ENCODE data around the gene KCNK6.

The KCNK6 gene

DNA sequence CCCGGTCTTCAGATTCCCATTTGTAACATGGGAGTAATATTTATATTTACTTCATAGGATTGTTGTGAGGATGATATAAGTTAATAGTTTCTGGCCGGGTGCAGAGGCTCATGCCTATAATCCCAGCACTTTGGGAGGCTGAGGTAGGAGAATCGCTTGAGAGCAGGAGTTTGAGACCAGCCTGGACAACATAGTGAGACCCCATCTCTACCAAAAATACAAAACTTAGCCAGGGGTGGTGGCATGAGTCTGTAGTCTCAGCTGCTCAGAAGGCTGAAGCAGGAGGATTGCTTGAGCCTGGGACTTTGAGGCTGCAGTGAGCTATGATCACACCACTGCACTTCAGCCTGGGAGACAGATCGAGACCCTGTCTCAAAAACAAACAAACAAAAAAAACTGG lies 27.2 kb downstream of the KCNK6 start:
- in situ Hi-C loops (cut with MboI; ENCODE audit: low sequenced_read_pairs, unreplicated experiment), result no loop called here
- TF ChIP-seq, protein P1, sequence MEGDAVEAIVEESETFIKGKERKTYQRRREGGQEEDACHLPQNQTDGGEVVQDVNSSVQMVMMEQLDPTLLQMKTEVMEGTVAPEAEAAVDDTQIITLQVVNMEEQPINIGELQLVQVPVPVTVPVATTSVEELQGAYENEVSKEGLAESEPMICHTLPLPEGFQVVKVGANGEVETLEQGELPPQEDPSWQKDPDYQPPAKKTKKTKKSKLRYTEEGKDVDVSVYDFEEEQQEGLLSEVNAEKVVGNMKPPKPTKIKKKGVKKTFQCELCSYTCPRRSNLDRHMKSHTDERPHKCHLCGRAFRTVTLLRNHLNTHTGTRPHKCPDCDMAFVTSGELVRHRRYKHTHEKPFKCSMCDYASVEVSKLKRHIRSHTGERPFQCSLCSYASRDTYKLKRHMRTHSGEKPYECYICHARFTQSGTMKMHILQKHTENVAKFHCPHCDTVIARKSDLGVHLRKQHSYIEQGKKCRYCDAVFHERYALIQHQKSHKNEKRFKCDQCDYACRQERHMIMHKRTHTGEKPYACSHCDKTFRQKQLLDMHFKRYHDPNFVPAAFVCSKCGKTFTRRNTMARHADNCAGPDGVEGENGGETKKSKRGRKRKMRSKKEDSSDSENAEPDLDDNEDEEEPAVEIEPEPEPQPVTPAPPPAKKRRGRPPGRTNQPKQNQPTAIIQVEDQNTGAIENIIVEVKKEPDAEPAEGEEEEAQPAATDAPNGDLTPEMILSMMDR (IDR thresholded peaks at IDR 0.05; ENCODE audit: borderline replicate concordance, control extremely low read depth, extremely low read depth, insufficient read depth, missing control alignments), result no peak
- DNase-seq (ENCODE audit: low spot score), result no peak

DNA sequence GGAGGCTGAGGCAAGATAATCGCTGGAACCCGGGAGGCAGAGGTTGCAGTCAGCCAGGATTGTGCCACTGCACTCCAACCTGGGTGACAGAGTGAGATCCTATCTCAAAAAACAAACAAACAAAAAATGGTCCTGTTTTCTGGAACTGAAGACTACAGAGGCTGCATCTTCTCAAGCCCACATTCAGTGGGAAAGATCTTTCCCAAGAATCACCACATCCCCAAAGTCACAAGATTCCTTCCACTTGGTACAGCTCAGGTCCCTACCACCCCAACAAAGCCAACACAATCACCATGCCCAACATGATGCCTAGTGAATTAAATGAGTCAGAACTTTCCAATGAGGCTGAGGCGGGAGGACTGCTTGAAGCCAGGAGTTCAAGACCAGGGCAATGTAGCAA lies 31.2 kb downstream of the KCNK6 start:
- in situ Hi-C loops (cut with MboI; ENCODE audit: low sequenced_read_pairs, unreplicated experiment), result no loop called here
- TF ChIP-seq, protein P1 (IDR thresholded peaks at IDR 0.05; ENCODE audit: borderline replicate concordance, control extremely low read depth, extremely low read depth, insufficient read depth, missing control alignments), result no peak
- DNase-seq (ENCODE audit: low spot score), result no peak

DNA sequence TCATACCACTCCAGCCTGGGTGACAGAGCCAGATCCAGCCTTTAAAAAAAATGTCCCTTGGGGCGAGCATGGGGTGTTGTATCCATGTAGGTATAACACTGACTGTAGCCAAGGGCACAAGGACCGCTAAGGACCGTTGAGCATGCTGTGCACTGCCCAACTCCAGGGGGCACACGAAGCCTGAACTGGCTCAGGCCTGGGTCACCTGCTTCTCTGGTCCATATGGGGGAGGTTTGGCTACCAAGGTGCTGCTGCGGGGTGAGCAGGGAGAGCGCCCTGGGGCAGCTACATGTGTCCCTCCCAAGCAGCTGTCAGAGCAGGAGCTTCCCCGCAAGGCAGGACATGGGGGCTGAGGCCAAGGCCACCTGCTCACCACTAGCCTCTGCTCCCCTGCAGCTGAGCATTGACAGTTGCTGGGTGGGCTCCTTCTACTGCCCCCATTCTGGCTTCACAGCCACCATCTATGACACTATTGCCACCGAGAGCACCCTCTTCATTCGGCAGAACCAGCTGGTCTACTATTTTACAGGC lies 32.3 kb downstream of the KCNK6 start:
- in situ Hi-C loops (cut with MboI; ENCODE audit: low sequenced_read_pairs, unreplicated experiment), result no loop called here
- TF ChIP-seq, protein P1 (IDR thresholded peaks at IDR 0.05; ENCODE audit: borderline replicate concordance, control extremely low read depth, extremely low read depth, insufficient read depth, missing control alignments), result no peak
- DNase-seq (ENCODE audit: low spot score), result no peak

DNA sequence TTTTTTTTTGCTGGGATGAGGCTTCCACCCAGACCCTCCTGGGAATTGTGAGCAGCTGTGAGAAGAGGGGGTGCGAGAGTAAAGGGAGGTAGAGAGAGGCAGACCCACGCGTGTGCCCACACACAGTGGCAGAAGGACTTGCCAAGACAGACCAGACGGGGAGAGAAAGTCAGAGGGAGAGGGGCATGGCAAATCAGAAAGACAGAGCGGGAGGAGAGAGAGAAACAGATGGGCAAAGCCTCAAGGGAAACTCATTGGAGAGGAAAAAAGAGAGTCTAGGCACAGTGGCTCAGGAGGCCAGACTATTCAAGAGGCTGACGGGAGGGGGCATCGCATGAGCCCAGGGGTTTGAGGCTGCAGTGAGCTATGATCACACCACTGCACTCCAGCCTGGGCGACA lies 33.0 kb downstream of the KCNK6 start:
- DNase-seq (ENCODE audit: low spot score), result no peak
- TF ChIP-seq, protein P1 (IDR thresholded peaks at IDR 0.05; ENCODE audit: borderline replicate concordance, control extremely low read depth, extremely low read depth, insufficient read depth, missing control alignments), result no peak
- in situ Hi-C loops (cut with MboI; ENCODE audit: low sequenced_read_pairs, unreplicated experiment), result no loop called here

DNA sequence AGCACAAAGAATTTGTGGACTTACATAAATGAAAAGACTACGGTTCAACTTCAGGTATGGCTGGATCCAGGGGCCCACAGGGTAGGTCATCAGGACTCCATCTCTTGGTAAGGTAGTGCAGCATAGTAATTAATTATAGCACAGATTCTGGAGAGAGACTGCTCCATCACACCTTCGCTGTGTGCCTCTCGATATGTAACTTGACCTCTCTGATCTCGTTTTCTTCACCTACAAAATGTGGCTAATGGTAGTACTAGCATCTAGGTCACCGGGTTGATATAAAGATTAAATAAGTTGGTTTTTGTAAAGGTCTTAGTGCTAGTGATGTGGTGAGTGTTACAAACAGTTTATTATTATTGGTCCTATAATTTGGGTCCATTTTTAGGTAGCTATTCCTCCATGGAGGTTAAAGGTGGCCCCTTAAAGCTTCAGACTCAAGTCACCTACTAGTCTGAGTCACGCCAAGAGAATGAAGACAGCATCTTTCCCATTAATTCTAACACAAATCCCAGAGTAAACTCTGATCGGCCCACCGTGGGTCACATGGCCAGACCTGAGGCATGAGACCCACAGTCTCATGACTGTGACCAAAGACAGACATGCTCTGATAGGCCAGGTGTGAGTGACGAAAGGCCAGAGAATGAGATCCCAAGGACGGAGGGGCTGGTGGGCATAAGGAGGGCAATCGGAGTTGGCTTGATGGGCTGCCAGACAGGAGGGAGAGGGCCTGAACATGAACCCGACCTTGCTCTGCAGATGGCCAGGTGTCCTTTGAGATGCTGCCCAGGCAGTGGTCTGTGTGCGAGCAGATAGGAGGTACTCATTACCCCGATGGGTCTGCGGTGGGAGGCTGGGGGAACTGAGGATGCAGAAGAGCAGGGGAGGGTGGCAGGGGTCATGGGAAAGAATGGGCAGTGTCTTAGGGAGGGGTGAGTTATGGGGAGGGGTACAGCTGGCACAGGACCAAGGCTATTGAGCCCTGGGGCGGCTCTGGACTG lies 36.4 kb downstream of the KCNK6 start:
- DNase-seq (ENCODE audit: low spot score), result no peak
- TF ChIP-seq, protein P1 (IDR thresholded peaks at IDR 0.05; ENCODE audit: borderline replicate concordance, control extremely low read depth, extremely low read depth, insufficient read depth, missing control alignments), result no peak
- in situ Hi-C loops (cut with MboI; ENCODE audit: low sequenced_read_pairs, unreplicated experiment), result no loop called here

DNA sequence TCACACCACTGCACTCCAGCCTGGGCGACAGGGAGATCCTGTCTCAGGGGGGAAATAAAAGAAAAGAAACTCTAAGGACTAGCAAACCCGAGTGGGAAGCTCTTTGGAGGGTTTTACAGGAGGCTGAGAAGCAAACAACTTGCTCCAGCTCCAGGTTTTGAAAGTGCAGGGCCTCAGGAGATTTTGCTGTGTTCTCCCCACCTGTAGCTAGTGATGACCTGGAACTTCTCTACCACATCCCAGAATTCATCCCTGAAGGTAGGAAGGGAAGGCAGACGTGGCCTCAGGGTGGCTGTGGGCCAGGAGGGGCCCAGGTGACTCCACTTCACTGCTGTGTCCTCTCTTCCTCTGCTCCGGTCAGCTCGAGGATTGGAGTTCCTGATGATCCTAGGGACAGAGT lies 38.4 kb downstream of the KCNK6 start:
- in situ Hi-C loops (cut with MboI; ENCODE audit: low sequenced_read_pairs, unreplicated experiment), result no loop called here
- DNase-seq (ENCODE audit: low spot score), result no peak
- TF ChIP-seq, protein P1 (IDR thresholded peaks at IDR 0.05; ENCODE audit: borderline replicate concordance, control extremely low read depth, extremely low read depth, insufficient read depth, missing control alignments), result no peak

Measured in GM13976 (cell line).